Measurements from ENCODE around the gene IRX4.
"Not testable (repeated sequence)": the region's sequence is repeated elsewhere in the genome, so short reads cannot be mapped to it uniquely, and the experiment has no call there.

The IRX4 gene

GRCh38 chr5:1877103-1878049 is 5.3 kb downstream of the IRX4 start:
- DNase-seq = no peak

DNA sequence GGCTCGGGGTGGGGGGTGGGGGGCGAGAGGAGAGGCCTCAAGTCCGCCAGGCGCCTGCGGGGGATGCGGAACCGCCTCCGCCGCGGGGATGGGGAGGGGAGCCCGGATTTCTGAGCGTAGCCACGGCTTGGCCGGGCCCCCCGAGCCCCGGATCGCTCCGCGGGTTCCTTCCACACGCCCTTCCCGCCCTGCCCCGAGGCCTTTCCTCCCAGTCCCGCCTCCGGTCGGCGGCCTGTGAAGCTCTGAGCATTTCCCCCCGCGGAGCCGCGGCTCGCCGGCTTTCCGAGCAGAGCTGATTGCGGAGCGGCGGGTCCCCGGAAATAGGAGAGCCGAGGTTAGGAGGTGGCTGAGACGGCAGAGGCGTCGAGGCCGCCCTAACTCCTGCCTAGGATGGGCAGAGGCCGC is 6.1 kb downstream of the IRX4 start:
- no peak for DNase-seq

GRCh38 chr5:1875843-1876659 is 6.7 kb downstream of the IRX4 start:
- DNase-seq = no peak

DNA sequence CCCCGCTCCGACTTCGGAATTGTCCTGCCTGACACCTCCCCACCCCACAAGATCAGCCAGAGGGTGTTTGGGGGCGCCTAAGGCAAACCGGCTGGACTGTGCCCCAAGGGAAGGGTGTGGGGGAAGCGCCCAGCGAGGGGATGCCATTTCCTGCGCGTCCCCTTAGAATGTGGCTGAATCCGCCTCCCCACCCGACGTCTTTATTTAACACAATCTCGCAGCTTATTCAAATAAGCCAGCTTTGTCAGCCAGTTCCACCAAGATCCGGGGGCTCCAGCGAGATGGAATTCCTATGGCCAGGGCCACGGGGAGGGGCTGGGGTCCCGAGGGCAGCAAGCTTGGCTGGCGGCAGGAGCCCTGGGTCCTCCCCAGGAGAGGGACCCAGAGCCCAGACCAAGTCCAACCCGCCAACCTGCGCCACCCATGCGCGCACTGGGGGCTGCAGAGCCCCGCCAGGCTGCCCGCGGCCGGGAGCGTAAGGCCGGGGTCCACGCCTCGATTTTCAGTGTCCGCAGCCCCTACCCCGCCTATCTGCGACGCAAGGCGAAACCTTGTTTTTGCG is 7.4 kb downstream of the IRX4 start:
- no peak for DNase-seq

- no peak for DNase-seq
Measured at GRCh38 chr5:1874771-1875220, 7.9 kb downstream of the IRX4 start.

DNA sequence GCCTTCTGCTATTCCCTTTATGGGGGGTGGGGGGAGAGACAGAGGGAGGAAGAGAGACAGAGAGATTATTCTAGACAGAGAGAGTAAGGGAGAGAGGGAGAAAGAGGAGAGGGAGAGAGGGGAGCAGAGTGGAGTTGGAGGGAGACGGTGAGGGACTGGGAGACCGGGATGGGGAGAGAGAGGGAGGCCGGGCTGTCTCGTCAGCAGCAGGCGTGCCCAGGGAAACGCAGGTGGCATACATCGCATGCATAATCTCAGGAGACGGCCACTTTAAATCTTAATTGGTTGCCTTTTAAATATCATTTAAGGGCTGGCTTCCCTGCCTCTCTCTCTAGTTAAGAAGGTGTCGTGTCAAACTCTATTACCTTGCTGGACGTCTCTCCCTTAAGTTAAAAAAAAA is 8.4 kb downstream of the IRX4 start:
- no peak for DNase-seq

DNA sequence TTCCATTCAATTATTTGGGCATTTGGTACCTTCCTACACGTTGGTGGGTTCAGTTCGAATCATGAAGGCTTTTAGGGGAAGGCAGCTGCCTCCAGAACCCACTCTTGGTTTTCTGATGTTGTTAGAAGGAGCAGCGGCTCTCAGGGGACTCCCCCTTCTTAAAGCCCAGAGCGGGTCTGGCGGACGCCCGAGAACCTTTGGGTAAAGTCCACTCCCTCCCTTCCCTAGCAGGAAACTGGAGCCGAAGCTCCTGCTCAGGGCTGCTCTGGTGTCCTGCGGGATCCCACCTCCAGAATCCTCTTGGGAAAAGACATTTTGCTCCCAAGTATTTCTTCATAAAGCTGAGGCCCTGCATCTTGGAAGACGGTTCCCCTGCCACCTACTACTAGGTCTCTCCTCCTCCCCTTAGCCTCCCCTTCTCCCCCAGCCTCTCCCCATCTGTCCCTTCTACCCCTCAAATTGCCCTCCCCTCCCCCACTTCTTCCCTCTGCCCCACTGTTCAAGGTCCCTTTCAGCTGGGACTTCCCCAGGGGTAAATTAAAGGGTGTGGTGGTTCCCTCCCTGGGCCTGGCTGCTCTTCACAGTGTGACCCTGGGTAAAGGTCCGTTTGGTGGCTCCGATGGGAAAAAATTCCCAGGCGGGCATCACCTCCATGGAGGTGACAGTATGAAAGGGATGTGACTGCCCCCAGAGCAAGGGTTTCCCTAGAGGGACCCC is 9.3 kb downstream of the IRX4 start:
- no peak for DNase-seq

GRCh38 chr5:1871441-1871840 is 11.3 kb downstream of the IRX4 start:
- DNase-seq = no peak

DNA sequence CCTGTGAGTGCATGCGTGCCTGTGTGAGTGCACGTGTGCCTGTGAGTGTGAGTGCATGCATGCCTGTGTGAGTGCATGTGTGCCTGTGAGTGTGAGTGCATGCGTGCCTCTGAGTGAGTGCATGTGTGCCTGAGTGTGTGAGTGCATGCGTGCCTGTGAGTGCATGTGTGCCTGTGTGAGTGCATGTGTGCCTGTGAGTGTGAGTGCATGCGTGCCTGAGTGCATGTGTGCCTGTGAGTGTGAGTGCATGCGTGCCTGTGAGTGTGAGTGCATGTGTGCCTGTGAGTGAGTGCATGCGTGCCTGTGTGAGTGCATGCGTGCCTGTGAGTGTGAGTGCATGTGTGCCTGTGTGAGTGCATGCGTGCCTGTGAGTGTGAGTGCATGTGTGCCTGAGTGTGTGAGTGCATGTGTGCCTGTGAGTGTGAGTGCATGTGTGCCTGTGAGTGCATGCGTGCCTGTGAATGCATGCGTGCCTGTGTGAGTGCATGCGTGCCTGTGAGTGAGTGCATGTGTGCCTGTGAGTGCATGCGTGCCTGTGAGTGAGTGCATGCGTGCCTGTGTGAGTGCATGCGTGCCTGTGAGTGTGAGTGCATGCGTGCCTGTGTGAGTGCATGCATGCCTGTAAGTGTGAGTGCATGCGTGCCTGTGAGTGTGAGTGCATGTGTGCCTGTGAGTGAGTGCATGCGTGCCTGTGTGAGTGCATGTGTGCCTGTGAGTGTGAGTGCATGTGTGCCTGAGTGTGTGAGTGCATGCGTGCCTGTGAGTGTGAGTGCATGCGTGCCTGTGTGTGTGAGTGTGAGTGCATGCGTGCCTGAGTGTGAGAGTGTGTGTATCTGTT is 12.1 kb downstream of the IRX4 start:
- not testable (repeated sequence) for DNase-seq

- no peak for DNase-seq
Measured at GRCh38 chr5:1868886-1869475, 13.7 kb downstream of the IRX4 start.

GRCh38 chr5:1867815-1868143 is 14.9 kb downstream of the IRX4 start:
- no peak for DNase-seq

DNA sequence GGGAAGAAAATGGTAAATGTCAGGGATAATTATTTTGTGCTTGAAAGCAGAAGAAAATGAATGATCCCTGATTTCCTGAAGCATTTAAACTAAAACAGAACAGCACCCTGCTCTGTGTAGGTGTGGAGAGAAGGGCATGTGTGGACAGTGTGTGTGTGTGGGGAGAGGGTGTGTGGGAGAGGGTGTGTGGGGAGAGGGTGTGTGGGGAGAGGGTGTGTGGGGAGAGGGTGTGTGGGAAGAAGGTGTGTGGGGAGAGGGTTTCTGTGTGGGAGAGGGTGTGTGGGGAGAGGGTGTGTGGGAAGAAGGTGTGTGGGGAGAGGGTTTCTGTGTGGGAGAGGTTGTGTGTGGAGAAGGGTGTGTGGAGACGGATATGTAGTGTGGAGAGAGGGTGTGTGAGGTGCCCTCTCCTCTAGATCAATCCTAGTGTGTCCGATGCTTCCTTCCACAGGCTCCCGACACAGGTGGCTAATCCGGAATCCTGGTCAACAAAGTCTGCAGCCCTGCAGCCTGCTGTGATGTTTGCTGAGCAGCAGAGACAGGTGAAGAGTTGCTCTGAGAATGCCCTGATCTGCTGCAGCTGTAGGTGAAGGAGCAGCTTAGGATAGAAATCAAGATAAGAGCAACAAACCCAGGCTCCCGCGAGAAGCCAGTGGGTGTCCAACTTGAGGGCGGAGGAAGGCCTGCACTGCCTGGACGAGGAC is 15.5 kb downstream of the IRX4 start:
- DNase-seq = no peak

DNA sequence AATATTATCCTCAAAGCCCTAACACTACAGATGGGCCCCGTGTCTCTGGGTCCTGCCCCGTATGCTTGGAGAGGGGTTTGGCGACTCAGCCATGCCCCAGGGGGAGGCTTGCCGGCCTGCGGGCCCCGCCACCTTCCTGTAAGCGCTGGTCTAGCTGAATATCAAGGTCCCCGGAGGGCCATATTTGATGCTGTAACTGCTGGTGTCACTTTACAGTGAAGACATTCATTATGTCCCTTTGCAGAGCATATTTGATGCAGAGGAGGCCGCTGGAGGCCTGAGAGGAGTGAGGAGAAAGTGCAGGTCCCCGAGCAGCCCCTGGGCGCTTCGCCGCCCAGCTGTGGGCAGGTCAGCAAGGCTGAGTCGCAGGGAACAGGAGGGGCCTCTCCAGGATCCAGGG is 16.8 kb downstream of the IRX4 start:
- no peak for DNase-seq

GRCh38 chr5:1865486-1865885 is 17.2 kb downstream of the IRX4 start:
- DNase-seq = no peak

GRCh38 chr5:1864896-1865440 is 17.8 kb downstream of the IRX4 start:
- no peak for DNase-seq

DNA sequence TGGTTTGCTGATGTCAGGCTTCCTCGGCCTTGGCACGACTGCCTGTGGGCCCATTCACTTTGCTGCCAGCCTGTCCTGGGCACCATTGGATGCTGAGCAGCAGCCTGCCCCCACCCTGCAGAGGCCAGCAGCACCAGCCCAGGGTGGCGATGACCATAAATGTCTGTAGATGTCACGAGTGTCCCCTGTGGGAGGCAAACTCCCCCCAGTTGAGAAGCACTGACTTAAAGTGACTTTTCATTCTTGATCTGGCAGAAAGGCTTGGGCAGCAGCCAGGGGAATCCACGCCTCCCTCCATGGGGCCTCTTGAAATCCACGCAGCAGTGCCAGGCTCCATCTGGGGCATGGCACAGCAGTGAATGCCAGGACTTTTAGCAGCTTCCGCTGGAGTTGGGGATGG is 21.8 kb downstream of the IRX4 start:
- no peak for DNase-seq

DNA sequence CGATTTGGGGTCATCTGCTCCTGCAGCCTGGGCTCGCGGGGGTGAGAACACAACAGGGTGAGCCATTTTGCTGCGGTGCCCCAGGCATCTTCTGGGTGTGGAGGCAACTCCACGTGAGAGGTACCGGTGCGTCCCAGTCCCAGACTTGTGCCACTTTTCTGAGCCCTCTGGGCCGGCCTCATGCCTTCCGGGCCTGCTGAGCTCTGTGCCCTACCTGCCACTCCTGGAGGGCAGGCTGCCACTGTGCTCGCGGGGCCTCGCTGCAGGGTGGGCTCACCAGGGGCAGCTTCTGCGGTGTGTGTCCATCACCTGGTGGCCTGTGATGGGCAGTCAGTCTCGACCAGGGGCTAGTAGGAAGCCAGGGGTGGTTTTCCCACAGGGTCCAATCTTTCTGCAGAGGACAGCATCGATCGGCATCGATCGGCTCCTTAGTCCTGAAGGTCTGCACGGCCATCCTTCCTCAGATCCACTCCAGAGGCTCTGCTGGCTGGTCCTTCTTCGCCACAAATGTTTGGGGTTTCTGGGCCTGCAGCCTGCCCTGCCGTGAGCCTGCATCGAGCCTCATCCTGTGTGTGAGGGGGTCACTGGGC is 22.6 kb downstream of the IRX4 start:
- DNase-seq = no peak

GRCh38 chr5:1859099-1859498 is 23.6 kb downstream of the IRX4 start:
- DNase-seq = no peak

DNA sequence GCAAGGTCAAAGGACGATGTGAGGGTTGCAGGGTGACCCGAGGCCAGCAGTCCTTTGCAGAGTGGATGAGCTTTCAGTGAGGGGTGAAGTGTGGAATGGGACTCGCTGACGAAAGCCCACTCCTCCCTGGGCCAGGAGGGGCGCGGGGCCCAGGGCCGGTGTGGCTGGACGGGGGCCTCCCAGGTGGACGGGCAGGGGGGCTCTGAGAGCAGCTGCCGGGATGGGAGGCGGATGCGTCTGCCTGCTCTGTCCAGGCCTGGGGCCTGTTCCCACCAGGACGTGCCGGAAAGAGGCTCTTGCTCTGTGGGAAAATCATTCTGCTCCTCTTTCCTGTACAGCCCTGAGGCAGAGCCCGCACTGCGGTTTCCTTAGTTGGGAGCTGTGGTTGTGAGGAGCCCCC is 24.3 kb downstream of the IRX4 start:
- no peak for DNase-seq

- no peak for DNase-seq
Measured at GRCh38 chr5:1857256-1857600, 25.5 kb downstream of the IRX4 start.
